Keratinocyte (primary cell): Measurements from ENCODE around the gene KIF16B.

ENCODE experiments used
- CTCF ChIP-seq, 3 experiments: IDR thresholded peaks in 1 of 3; conservative IDR thresholded peaks in 1 of 3; optimal IDR thresholded peaks in 1 of 3; 2 replicates in 2 of 3; 3 replicates in 1 of 3; pipeline versions ENCODE3 to v1.5.1; 2011; ENCODE audit warnings: low read length in 3 of 3, mild to moderate bottlenecking in 3 of 3, moderate library complexity in 2 of 3, control low read depth in 1 of 3, inconsistent platforms in 1 of 3; ENCODE audit not compliant: insufficient read depth in 2 of 3; ENCODE audit errors: extremely low read depth in 1 of 3
- EZH2 ChIP-seq: IDR thresholded peaks from one replicate; pipeline ENCODE4 v1.6.1; 2012; ENCODE audit warnings: inconsistent platforms, mild to moderate bottlenecking, low read length, moderate library complexity

GRCh38 chr20:16424780-16425179 is 148.5 kb downstream of the KIF16B start:
- no peak for TF ChIP-seq CTCF (optimal IDR thresholded peaks at IDR 0.05 in 1 of 3, IDR thresholded peaks at IDR 0.05 in 1 of 3, conservative IDR thresholded peaks at IDR 0.05 in 1 of 3; ENCODE audit: extremely low read depth in 1 of 3, insufficient read depth in 2 of 3, low read length in 3 of 3)
- no peak for TF ChIP-seq EZH2
